A549 treated with Hydrocortisone at 1 μM for 4 hours (cell line): ENCODE data around the gene SLC35F5. TPM values are rescaled to one million over a fixed set of nuclear protein-coding genes. Genes with fewer than 3 reads are reported as not detected.

Source experiments
- total RNA-seq: library from RNA; stranded (reverse); fragments of 200-300 nt; extraction: Qiagen RNA extraction; gene quantifications from 5 replicates; pipeline ENCODE4 v1.2.3, GENCODE V29; 2022

Gene SLC35F5, protein sequence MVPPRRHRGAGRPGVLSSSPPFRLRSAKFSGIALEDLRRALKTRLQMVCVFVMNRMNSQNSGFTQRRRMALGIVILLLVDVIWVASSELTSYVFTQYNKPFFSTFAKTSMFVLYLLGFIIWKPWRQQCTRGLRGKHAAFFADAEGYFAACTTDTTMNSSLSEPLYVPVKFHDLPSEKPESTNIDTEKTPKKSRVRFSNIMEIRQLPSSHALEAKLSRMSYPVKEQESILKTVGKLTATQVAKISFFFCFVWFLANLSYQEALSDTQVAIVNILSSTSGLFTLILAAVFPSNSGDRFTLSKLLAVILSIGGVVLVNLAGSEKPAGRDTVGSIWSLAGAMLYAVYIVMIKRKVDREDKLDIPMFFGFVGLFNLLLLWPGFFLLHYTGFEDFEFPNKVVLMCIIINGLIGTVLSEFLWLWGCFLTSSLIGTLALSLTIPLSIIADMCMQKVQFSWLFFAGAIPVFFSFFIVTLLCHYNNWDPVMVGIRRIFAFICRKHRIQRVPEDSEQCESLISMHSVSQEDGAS
- 39.1 to 50.2 TPM (median 48.5 TPM) in 5 replicates for total RNA-seq

DNA sequence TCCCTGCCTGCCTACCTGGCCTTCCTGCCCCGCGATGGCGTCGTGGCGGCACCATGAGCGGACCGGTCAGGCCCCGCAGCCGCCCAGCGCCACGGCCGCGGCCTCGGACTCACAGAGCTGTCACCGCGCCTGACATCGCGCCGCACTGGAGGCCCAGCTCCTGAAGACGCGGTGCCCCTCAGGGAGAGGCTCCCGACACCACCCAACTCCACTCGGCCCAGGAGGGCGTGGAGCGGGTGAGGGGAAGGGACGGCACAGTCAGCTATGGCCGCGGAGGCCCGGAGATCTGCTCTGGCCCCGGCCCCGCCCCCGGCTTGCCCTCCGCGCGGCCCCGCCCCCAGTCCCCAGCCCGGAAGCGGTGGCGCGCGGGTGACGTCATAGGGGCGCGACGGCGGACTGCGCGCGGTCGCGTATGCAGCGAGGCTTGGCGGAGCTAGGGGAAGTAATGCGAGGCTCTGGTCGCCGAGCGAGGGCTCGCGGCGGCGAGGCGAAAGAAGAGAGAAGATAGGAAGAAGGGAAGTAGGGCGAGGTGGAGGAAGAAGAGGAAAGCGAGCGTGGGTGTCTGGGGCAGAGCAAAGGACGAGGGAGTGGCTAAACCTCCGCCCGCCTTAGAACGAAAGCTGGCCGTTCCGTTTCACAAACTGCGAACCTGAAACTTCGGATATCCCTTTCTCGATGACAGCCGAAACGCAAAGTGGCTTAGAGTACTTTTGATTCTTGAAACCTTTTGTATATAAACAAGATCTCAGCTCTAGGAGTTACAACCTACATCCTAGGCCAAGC, at the start of gene SLC35F5:
Gene SLC35F5 (minus strand): TSS at position 288 of the 783 bp plus-strand sequence. CDS start 233 bp downstream, at position 55.

Other genes with a start within 250 kb of the SLC35F5 start
- 7.7 to 10.2 TPM (median 8.6 TPM) in 5 replicates for gene RABL2A, start 129.4 kb downstream of the SLC35F5 start, total RNA-seq
- gene ACTR3, start 133.4 kb upstream of the SLC35F5 start, total RNA-seq: 205 to 323 TPM (median 240 TPM) in 5 replicates